OCI-LY7 (cell line): ENCODE measurements around the gene FBXO40. TPM values are rescaled to one million over a fixed set of nuclear protein-coding genes. Genes with fewer than 3 reads are reported as not detected.

Experiments
- BruUV-seq: library from RNA; stranded (reverse); fragments of 400-500 nt; replicated peaks from 2 replicates; lab custom pipeline; 2021; lab: Mats Ljungman, UMichigan
- CTCF ChIA-PET: fragments of 300-600 bp; sonication (Branson Sonifier 250); formaldehyde crosslinking; loops from one replicate; lab custom pipeline; 2022; ENCODE audit warnings: antibody characterized with exemption; ENCODE audit not compliant: unreplicated experiment; lab: Charles Lee
- POLR2A ChIA-PET: fragments of 300-600 bp; sonication (Branson Sonifier 250); formaldehyde crosslinking; loops from one replicate; lab custom pipeline; 2022; ENCODE audit warnings: antibody characterized with exemption; lab: Charles Lee
- DNase-seq: peaks from one replicate; pipeline ENCODE4 v3.0.0-alpha.2; 2015; ENCODE audit warnings: low spot score
- H2AFZ ChIP-seq: fragments of 200-600 bp; sonication (generic), shearing (Covaris generic); 2 replicates; pipeline ENCODE4 v1.6.1; 2014; ENCODE audit warnings: mild to moderate bottlenecking, antibody characterized with exemption, low read length, moderate library complexity
- H3K27ac ChIP-seq: fragments of 200-600 bp; sonication (generic); 2 replicates; pipeline ENCODE4 v1.5.1; 2014; ENCODE audit warnings: mixed run types, low read depth, mild to moderate bottlenecking, moderate library complexity, low read length, inconsistent platforms; ENCODE audit not compliant: poor library complexity, severe bottlenecking
- H3K36me3 ChIP-seq: fragments of 200-600 bp; sonication (generic); 2 replicates; pipeline ENCODE4 v1.6.1; 2014; ENCODE audit warnings: mild to moderate bottlenecking, antibody characterized with exemption, low read length, moderate library complexity, mixed read lengths; ENCODE audit not compliant: insufficient read depth
- H3K4me1 ChIP-seq: fragments of 200-600 bp; sonication (generic); 2 replicates; pipeline ENCODE4 v1.5.1; 2014; ENCODE audit warnings: mild to moderate bottlenecking, low read length; ENCODE audit not compliant: insufficient read depth, poor library complexity, severe bottlenecking
- H3K4me2 ChIP-seq: fragments of 200-600 bp; sonication (generic); 2 replicates; pipeline ENCODE4 v1.6.1; 2014; ENCODE audit warnings: mild to moderate bottlenecking, low read length
- H3K4me3 ChIP-seq: fragments of 200-600 bp; sonication (generic); 2 replicates; pipeline ENCODE4 v1.5.1; 2014; ENCODE audit warnings: mild to moderate bottlenecking, low read depth, low read length; ENCODE audit not compliant: poor library complexity, severe bottlenecking
- H3K79me2 ChIP-seq: fragments of 200-600 bp; sonication (generic); 2 replicates; pipeline ENCODE4 v1.6.1; 2016; ENCODE audit warnings: low read depth, mild to moderate bottlenecking, low read length, moderate library complexity, mixed read lengths; ENCODE audit not compliant: insufficient read depth
- H3K9me2 ChIP-seq: fragments of 200-600 bp; sonication (generic); 2 replicates; pipeline ENCODE4 v1.6.1; 2016; ENCODE audit warnings: mild to moderate bottlenecking, low read length, mixed read lengths; ENCODE audit not compliant: insufficient read depth
- H3K9me3 ChIP-seq: fragments of 200-600 bp; sonication (generic); 2 replicates; pipeline ENCODE4 v1.6.1; 2014; ENCODE audit warnings: mild to moderate bottlenecking, mixed run types, low read length, mixed read lengths
- H4K20me1 ChIP-seq: fragments of 200-600 bp; sonication (generic); 2 replicates; pipeline ENCODE4 v1.6.1; 2014; ENCODE audit warnings: mild to moderate bottlenecking, antibody characterized with exemption, low read length, moderate library complexity, mixed read lengths; ENCODE audit not compliant: insufficient read depth
- EZH2phosphoT487 ChIP-seq: fragments of 200-600 bp; sonication (generic); IDR thresholded peaks from 2 replicates; pipeline ENCODE4 v1.6.1; 2018; ENCODE audit warnings: low read depth, borderline replicate concordance, mild to moderate bottlenecking, mixed run types, antibody characterized with exemption, low read length, moderate library complexity, mixed read lengths
- intact Hi-C: fragments of 100-400 bp; cut with micrococcal nuclease; formaldehyde crosslinking; loops from one replicate; pipeline ENCODE4 v1.10.0; 2022; ENCODE audit not compliant: unreplicated experiment
- total RNA-seq, 2 experiments: library from RNA; depleted of rRNA in 1 of 2; stranded (reverse); fragments of >200 nt in 1 of 2; shearing (Covaris generic) in 1 of 2; gene quantifications; 2 replicates each; pipeline ENCODE4 v1.2.3, GENCODE V29; 2014 to 2022
- TF ChIP-seq, protein P1 (sequence below): fragments of 200-600 bp; sonication (generic); conservative IDR thresholded peaks from 2 replicates; pipeline ENCODE4 v1.5.1; 2014; ENCODE audit warnings: mild to moderate bottlenecking, antibody characterized with exemption, low read length, moderate library complexity, mixed read lengths

FBXO40 gene
- total RNA-seq, 2 experiments from 2014 or later: not detected

- no peak overlapping the region for H3K4me2 ChIP-seq
- BruUV-seq: no TSS peak
- no peak for DNase-seq
- ChIA-PET CTCF (no interaction called here), POLR2A (interaction anchor here (0.6 to 0.7 kb wide), 2 partner anchors 12 to 62 kb away, joined by 3 to 4 read pairs; no protein-coding TSS in a partner anchor)
- peaks cover 10% of the 10 kb centered on the region for H3K4me1 ChIP-seq
- intact Hi-C loops: no loop called here
- no peak overlapping the region for H3K27ac ChIP-seq
- no peaks in the 10 kb centered on the region for H3K9me3 ChIP-seq
- H3K9me2 ChIP-seq: no peaks in the 10 kb centered on the region
- TF ChIP-seq EZH2phosphoT487: no peak
- TF ChIP-seq, protein P1, sequence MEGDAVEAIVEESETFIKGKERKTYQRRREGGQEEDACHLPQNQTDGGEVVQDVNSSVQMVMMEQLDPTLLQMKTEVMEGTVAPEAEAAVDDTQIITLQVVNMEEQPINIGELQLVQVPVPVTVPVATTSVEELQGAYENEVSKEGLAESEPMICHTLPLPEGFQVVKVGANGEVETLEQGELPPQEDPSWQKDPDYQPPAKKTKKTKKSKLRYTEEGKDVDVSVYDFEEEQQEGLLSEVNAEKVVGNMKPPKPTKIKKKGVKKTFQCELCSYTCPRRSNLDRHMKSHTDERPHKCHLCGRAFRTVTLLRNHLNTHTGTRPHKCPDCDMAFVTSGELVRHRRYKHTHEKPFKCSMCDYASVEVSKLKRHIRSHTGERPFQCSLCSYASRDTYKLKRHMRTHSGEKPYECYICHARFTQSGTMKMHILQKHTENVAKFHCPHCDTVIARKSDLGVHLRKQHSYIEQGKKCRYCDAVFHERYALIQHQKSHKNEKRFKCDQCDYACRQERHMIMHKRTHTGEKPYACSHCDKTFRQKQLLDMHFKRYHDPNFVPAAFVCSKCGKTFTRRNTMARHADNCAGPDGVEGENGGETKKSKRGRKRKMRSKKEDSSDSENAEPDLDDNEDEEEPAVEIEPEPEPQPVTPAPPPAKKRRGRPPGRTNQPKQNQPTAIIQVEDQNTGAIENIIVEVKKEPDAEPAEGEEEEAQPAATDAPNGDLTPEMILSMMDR: no peak
- peaks cover 39% of the 10 kb centered on the region for H3K36me3 ChIP-seq
- no peaks in the 10 kb centered on the region for H4K20me1 ChIP-seq
- no peak overlapping the region for H3K4me3 ChIP-seq
- no peak overlapping the region for H2AFZ ChIP-seq
- H3K79me2 ChIP-seq: no peaks in the 10 kb centered on the region
Observed at GRCh38 chr3:121665488-121665887, 72.3 kb downstream of the FBXO40 start.

GRCh38 chr3:121667333-121667732 is 74.2 kb downstream of the FBXO40 start:
- TF ChIP-seq, protein P1: no peak
- TF ChIP-seq EZH2phosphoT487: no peak
- Histone ChIP-seq H2AFZ (no peak overlapping the region), H3K79me2 (no peaks in the 10 kb centered on the region), H3K9me3 (no peaks in the 10 kb centered on the region), H3K4me2 (no peak overlapping the region), H3K9me2 (no peaks in the 10 kb centered on the region), H3K36me3 (peaks cover 45% of the 10 kb centered on the region), H4K20me1 (no peaks in the 10 kb centered on the region), H3K4me3 (no peak overlapping the region), H3K27ac (no peak overlapping the region), H3K4me1 (no peaks in the 10 kb centered on the region)
- intact Hi-C loops: no loop called here
- ChIA-PET POLR2A (interaction anchor here (1.5 kb wide), 1 partner anchor 24 kb away, joined by 6 read pairs; no protein-coding TSS in a partner anchor), CTCF (no interaction called here)
- no peak for DNase-seq
- no TSS peak for BruUV-seq

DNA sequence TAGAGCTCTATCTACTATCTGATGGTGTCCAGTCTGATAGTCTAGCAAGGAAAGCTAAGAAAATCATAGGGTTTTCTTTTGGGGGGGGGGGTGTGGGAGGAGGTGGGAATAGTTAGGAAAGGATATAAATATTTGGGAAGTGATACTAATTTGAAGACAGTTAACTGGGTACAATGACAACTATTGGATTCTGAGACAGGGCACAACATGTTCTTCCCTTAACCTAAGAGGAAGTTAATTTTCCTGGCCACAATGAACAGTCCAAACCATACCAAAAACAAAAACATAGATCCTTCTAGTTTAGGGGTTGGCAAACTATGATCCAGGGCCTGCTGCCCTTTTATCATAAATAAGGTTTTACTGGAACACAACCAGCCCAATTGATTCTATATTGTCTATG is 77.5 kb downstream of the FBXO40 start:
- no peaks in the 10 kb centered on the region for H3K9me2 ChIP-seq
- no peaks in the 10 kb centered on the region for H3K9me3 ChIP-seq
- DNase-seq: no peak
- no peak overlapping the region for H2AFZ ChIP-seq
- H3K36me3 ChIP-seq: peaks cover 43% of the 10 kb centered on the region
- no peak overlapping the region for H3K27ac ChIP-seq
- POLR2A ChIA-PET: interaction anchor here (0.6 to 1.8 kb wide), 8 partner anchors 8 to 843 kb away, joined by 3 to 6 read pairs (median 4); partner anchors contain the start of genes GOLGB1 and HCLS1
- CTCF ChIA-PET: no interaction called here
- no peak overlapping the region for H3K4me3 ChIP-seq
- H4K20me1 ChIP-seq: no peaks in the 10 kb centered on the region
- no peaks in the 10 kb centered on the region for H3K4me1 ChIP-seq
- H3K79me2 ChIP-seq: no peaks in the 10 kb centered on the region
- no peak overlapping the region for H3K4me2 ChIP-seq
- intact Hi-C loops: no loop called here
- no TSS peak for BruUV-seq
- no peak for TF ChIP-seq EZH2phosphoT487
- TF ChIP-seq, protein P1: no peak
